Thyroid gland (tissue), 4 donors: ENCODE measurements around the gene PCDHGA4.

Source experiments
- CTCF ChIP-seq, 6 experiments: fragments of 200-600 bp in 3 of 6; fragments of 450-650 bp in 3 of 6; sonication (generic) in 3 of 6; IDR thresholded peaks; one replicate each; pipeline ENCODE4 v1.5.1; 2016 to 2019; ENCODE audit warnings: antibody characterized with exemption in 6 of 6, mild to moderate bottlenecking in 2 of 6, inconsistent platforms in 1 of 6, moderate library complexity in 1 of 6
- POLR2A ChIP-seq, 2 donors: fragments of 450-650 bp; IDR thresholded peaks; one replicate each; pipeline ENCODE4 v1.6.1; 2017; ENCODE audit warnings: antibody characterized with exemption in 2 of 2, mild to moderate bottlenecking in 2 of 2, moderate library complexity in 1 of 2

GRCh38 chr5:141343953-141344463 is 10.8 kb upstream of the PCDHGA4 start:
- TF ChIP-seq CTCF (IDR thresholded peaks at IDR 0.05) (no peak), POLR2A (IDR thresholded peaks at IDR 0.05) (no peak)
